ENCODE data around the gene GNGT2. TPM values are rescaled to one million over a fixed set of nuclear protein-coding genes. Genes with fewer than 3 reads are reported as not detected.

GNGT2 gene
- total and polyA plus RNA-seq, 2 experiments from 2014 or later, result 0.42 to 1.5 TPM

DNA sequence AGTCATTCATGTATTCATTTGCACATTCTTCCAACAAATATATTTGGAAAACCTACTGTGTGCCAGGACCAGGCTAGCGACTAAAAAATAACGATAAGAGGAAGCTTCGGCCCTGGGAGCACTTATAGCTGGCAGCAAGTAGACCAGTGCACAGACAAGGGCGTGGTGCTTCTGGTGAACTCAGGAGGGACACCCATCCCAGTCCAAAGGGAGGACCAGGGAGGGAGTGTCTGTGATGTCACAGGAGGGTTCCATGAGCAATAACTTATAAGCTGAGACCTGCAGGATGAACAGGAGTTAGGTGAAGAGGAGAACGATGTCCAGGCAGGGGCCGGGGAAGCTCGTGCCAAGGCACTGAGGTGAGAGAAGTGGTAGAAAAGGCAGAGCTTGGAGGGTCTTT, 37.6 kb upstream of the GNGT2 start:
- Mint-ChIP-seq H3K4me1 (no peaks in the 10 kb centered on the region), H3K9me3 (no peaks in the 10 kb centered on the region)
- DNase-seq (ENCODE audit: low spot score), result no peak

More for the DNA sequence above, 37.6 kb upstream of the GNGT2 start:
- no peak overlapping the region for H3K4me3 ChIP-seq
- H3K36me3 Mint-ChIP-seq (ENCODE audit: low read depth), result no peaks in the 10 kb centered on the region
- no peak overlapping the region for H3K4me2 ChIP-seq
- H2AFZ ChIP-seq, result no peak overlapping the region
- no peaks in the 10 kb centered on the region for H4K20me1 ChIP-seq (replicated peaks; ENCODE audit: insufficient read depth)
- no peaks in the 10 kb centered on the region for H3K4me1 ChIP-seq (ENCODE audit: insufficient read depth)
- no peaks in the 10 kb centered on the region for H3K27me3 ChIP-seq (ENCODE audit: insufficient read depth)
- no peak overlapping the region for H3K4me3 Mint-ChIP-seq
- no peaks in the 10 kb centered on the region for H3K79me2 ChIP-seq (replicated peaks; ENCODE audit: insufficient read depth)
- TF ChIP-seq JUNB (IDR thresholded peaks at IDR 0.05; ENCODE audit: unreplicated experiment) (no peak), NANOG (IDR thresholded peaks at IDR 0.05; ENCODE audit: borderline replicate concordance) (no peak), POLR2AphosphoS5 (IDR thresholded peaks at IDR 0.05; ENCODE audit: low read depth) (no peak), STAT1 (IDR thresholded peaks at IDR 0.05; ENCODE audit: unreplicated experiment) (no peak), CREB1 (CRISPR knock-in tag; IDR thresholded peaks at IDR 0.05; ENCODE audit: low read depth) (no peak), EZH2phosphoT487 (IDR thresholded peaks at IDR 0.05; ENCODE audit: unreplicated experiment) (no peak), EZH2 (IDR thresholded peaks at IDR 0.05; ENCODE audit: low read depth, unreplicated experiment) (no peak), ZNF331 (CRISPR knock-in tag; IDR thresholded peaks at IDR 0.05; ENCODE audit: low read depth) (no peak), ZNF114 (CRISPR knock-in tag; IDR thresholded peaks at IDR 0.05) (no peak)
- TF ChIP-seq, protein P1, sequence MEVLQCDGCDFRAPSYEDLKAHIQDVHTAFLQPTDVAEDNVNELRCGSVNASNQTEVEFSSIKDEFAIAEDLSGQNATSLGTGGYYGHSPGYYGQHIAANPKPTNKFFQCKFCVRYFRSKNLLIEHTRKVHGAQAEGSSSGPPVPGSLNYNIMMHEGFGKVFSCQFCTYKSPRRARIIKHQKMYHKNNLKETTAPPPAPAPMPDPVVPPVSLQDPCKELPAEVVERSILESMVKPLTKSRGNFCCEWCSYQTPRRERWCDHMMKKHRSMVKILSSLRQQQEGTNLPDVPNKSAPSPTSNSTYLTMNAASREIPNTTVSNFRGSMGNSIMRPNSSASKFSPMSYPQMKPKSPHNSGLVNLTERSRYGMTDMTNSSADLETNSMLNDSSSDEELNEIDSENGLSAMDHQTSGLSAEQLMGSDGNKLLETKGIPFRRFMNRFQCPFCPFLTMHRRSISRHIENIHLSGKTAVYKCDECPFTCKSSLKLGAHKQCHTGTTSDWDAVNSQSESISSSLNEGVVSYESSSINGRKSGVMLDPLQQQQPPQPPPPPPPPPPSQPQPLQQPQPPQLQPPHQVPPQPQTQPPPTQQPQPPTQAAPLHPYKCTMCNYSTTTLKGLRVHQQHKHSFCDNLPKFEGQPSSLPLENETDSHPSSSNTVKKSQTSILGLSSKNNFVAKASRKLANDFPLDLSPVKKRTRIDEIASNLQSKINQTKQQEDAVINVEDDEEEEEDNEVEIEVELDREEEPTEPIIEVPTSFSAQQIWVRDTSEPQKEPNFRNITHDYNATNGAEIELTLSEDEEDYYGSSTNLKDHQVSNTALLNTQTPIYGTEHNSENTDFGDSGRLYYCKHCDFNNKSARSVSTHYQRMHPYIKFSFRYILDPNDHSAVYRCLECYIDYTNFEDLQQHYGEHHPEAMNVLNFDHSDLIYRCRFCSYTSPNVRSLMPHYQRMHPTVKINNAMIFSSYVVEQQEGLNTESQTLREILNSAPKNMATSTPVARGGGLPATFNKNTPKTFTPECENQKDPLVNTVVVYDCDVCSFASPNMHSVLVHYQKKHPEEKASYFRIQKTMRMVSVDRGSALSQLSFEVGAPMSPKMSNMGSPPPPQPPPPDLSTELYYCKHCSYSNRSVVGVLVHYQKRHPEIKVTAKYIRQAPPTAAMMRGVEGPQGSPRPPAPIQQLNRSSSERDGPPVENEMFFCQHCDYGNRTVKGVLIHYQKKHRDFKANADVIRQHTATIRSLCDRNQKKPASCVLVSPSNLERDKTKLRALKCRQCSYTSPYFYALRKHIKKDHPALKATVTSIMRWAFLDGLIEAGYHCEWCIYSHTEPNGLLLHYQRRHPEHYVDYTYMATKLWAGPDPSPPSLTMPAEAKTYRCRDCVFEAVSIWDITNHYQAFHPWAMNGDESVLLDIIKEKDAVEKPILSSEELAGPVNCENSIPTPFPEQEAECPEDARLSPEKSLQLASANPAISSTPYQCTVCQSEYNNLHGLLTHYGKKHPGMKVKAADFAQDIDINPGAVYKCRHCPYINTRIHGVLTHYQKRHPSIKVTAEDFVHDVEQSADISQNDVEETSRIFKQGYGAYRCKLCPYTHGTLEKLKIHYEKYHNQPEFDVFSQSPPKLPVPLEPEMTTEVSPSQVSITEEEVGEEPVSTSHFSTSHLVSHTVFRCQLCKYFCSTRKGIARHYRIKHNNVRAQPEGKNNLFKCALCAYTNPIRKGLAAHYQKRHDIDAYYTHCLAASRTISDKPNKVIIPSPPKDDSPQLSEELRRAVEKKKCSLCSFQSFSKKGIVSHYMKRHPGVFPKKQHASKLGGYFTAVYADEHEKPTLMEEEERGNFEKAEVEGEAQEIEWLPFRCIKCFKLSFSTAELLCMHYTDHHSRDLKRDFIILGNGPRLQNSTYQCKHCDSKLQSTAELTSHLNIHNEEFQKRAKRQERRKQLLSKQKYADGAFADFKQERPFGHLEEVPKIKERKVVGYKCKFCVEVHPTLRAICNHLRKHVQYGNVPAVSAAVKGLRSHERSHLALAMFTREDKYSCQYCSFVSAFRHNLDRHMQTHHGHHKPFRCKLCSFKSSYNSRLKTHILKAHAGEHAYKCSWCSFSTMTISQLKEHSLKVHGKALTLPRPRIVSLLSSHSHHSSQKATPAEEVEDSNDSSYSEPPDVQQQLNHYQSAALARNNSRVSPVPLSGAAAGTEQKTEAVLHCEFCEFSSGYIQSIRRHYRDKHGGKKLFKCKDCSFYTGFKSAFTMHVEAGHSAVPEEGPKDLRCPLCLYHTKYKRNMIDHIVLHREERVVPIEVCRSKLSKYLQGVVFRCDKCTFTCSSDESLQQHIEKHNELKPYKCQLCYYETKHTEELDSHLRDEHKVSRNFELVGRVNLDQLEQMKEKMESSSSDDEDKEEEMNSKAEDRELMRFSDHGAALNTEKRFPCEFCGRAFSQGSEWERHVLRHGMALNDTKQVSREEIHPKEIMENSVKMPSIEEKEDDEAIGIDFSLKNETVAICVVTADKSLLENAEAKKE (CRISPR knock-in tag; IDR thresholded peaks at IDR 0.05), result no peak
- TF ChIP-seq, protein P2, sequence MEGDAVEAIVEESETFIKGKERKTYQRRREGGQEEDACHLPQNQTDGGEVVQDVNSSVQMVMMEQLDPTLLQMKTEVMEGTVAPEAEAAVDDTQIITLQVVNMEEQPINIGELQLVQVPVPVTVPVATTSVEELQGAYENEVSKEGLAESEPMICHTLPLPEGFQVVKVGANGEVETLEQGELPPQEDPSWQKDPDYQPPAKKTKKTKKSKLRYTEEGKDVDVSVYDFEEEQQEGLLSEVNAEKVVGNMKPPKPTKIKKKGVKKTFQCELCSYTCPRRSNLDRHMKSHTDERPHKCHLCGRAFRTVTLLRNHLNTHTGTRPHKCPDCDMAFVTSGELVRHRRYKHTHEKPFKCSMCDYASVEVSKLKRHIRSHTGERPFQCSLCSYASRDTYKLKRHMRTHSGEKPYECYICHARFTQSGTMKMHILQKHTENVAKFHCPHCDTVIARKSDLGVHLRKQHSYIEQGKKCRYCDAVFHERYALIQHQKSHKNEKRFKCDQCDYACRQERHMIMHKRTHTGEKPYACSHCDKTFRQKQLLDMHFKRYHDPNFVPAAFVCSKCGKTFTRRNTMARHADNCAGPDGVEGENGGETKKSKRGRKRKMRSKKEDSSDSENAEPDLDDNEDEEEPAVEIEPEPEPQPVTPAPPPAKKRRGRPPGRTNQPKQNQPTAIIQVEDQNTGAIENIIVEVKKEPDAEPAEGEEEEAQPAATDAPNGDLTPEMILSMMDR (conservative IDR thresholded peaks at IDR 0.05; ENCODE audit: low read depth in 2 of 2), result no peak
- TF ChIP-seq, protein P3, sequence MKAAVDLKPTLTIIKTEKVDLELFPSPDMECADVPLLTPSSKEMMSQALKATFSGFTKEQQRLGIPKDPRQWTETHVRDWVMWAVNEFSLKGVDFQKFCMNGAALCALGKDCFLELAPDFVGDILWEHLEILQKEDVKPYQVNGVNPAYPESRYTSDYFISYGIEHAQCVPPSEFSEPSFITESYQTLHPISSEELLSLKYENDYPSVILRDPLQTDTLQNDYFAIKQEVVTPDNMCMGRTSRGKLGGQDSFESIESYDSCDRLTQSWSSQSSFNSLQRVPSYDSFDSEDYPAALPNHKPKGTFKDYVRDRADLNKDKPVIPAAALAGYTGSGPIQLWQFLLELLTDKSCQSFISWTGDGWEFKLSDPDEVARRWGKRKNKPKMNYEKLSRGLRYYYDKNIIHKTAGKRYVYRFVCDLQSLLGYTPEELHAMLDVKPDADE (IDR thresholded peaks at IDR 0.05), result no peak
- TF ChIP-seq, protein P4, sequence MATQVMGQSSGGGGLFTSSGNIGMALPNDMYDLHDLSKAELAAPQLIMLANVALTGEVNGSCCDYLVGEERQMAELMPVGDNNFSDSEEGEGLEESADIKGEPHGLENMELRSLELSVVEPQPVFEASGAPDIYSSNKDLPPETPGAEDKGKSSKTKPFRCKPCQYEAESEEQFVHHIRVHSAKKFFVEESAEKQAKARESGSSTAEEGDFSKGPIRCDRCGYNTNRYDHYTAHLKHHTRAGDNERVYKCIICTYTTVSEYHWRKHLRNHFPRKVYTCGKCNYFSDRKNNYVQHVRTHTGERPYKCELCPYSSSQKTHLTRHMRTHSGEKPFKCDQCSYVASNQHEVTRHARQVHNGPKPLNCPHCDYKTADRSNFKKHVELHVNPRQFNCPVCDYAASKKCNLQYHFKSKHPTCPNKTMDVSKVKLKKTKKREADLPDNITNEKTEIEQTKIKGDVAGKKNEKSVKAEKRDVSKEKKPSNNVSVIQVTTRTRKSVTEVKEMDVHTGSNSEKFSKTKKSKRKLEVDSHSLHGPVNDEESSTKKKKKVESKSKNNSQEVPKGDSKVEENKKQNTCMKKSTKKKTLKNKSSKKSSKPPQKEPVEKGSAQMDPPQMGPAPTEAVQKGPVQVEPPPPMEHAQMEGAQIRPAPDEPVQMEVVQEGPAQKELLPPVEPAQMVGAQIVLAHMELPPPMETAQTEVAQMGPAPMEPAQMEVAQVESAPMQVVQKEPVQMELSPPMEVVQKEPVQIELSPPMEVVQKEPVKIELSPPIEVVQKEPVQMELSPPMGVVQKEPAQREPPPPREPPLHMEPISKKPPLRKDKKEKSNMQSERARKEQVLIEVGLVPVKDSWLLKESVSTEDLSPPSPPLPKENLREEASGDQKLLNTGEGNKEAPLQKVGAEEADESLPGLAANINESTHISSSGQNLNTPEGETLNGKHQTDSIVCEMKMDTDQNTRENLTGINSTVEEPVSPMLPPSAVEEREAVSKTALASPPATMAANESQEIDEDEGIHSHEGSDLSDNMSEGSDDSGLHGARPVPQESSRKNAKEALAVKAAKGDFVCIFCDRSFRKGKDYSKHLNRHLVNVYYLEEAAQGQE (IDR thresholded peaks at IDR 0.05; ENCODE audit: unreplicated experiment), result no peak
- H3K27me3 Mint-ChIP-seq (ENCODE audit: insufficient read depth, low read depth, poor library complexity), result peaks cover 4% of the 10 kb centered on the region
- no peak for ATAC-seq
- H3K27ac Mint-ChIP-seq, result no peak overlapping the region
- no peaks in the 10 kb centered on the region for H3K9me2 ChIP-seq (ENCODE audit: insufficient read depth)
- H3F3A ChIP-seq (replicated peaks; ENCODE audit: low read depth), result no peaks in the 10 kb centered on the region
- no peak overlapping the region for H3K27ac ChIP-seq (ENCODE audit: low read depth)
- H3K36me3 ChIP-seq (ENCODE audit: insufficient read depth), result no peaks in the 10 kb centered on the region

All from GM23338 (cell line).